PC-3 (cell line): ENCODE measurements around the gene CCDC142. TPM values are rescaled to one million over a fixed set of nuclear protein-coding genes. Genes with fewer than 3 reads are reported as not detected.
A peak's percentile ranks its signal among the peaks of the same experiment; 100 is the strongest.

Experiments used
- ATAC-seq: fragments of 200-7000 bp; cut with Tn5 transposase; 2 replicates; pipeline ENCODE4 v1.9.1; 2020; ENCODE audit warnings: mild to moderate bottlenecking, moderate library complexity
- BruUV-seq: library from RNA; stranded (reverse); fragments of 400-500 nt; replicated peaks from 2 replicates; lab custom pipeline; 2021; lab: Mats Ljungman, UMichigan
- CTCF ChIA-PET: fragments of 300-600 bp; sonication (Branson Sonifier 250); formaldehyde crosslinking; loops from one replicate; lab custom pipeline; 2022; ENCODE audit warnings: antibody characterized with exemption; lab: Charles Lee
- POLR2A ChIA-PET: fragments of 300-600 bp; sonication (Branson Sonifier 250); formaldehyde crosslinking; loops from one replicate; lab custom pipeline; 2022; ENCODE audit warnings: antibody characterized with exemption; ENCODE audit not compliant: unreplicated experiment; lab: Charles Lee
- DNase-seq: peaks from one replicate; pipeline ENCODE4 v3.0.0-alpha.2; 2015
- H2AFZ ChIP-seq: fragments of 300-600 bp; sonication (generic); 2 replicates; pipeline ENCODE4 v1.6.0; 2016; ENCODE audit warnings: antibody characterized with exemption, low read length
- H3F3A ChIP-seq: fragments of 300-600 bp; sonication (generic); one replicate; pipeline ENCODE4 v1.6.0; 2017; ENCODE audit warnings: antibody characterized with exemption, low read length, control low read depth, mild to moderate bottlenecking; ENCODE audit not compliant: unreplicated experiment
- H3K27ac ChIP-seq: fragments of 300-600 bp; sonication (generic); 2 replicates; pipeline ENCODE4 v1.5.1; 2016; ENCODE audit warnings: mild to moderate bottlenecking, low read length
- H3K27me3 ChIP-seq: fragments of 300-600 bp; sonication (generic); 2 replicates; pipeline ENCODE4 v1.6.1; 2016; ENCODE audit warnings: low read length, mixed read lengths
- H3K36me3 ChIP-seq: fragments of 300-600 bp; sonication (generic); 2 replicates; pipeline ENCODE4 v1.6.1; 2016; ENCODE audit warnings: low read depth, mixed run types, low read length, mixed read lengths
- H3K4me1 ChIP-seq: fragments of 300-600 bp; sonication (generic); 2 replicates; pipeline ENCODE4 v1.5.1; 2016; ENCODE audit warnings: low read length; ENCODE audit not compliant: insufficient read depth
- H3K4me2 ChIP-seq: fragments of 300-600 bp; sonication (generic); 2 replicates; pipeline ENCODE4 v1.6.0; 2016; ENCODE audit warnings: low read length
- H3K4me3 ChIP-seq: fragments of 300-600 bp; sonication (generic); 2 replicates; pipeline ENCODE4 v1.5.1; 2016; ENCODE audit warnings: mild to moderate bottlenecking, low read length, mixed read lengths
- H3K79me2 ChIP-seq: fragments of 300-600 bp; sonication (generic); 2 replicates; pipeline ENCODE4 v1.6.1; 2017; ENCODE audit warnings: low read length, mixed read lengths
- H3K9ac ChIP-seq: fragments of 300-600 bp; sonication (generic); 2 replicates; pipeline ENCODE4 v1.6.0; 2016; ENCODE audit warnings: mild to moderate bottlenecking, low read length
- H3K9me2 ChIP-seq: fragments of 300-600 bp; sonication (generic); replicated peaks from 2 replicates; pipeline ENCODE4 v1.6.1; 2016; ENCODE audit warnings: mixed run types, low read length, mixed read lengths
- H3K9me3 ChIP-seq: fragments of 300-600 bp; sonication (generic); 2 replicates; pipeline ENCODE4 v1.6.1; 2016; ENCODE audit warnings: low read length, mixed read lengths
- H4K20me1 ChIP-seq: fragments of 300-600 bp; sonication (generic); 2 replicates; pipeline ENCODE4 v1.6.1; 2016; ENCODE audit warnings: low read length, mixed read lengths
- CTCF ChIP-seq: fragments of 300-600 bp; sonication (generic); conservative IDR thresholded peaks from 2 replicates; pipeline ENCODE4 v1.5.1; 2017; ENCODE audit warnings: antibody characterized with exemption, low read depth, mild to moderate bottlenecking, low read length
- EZH2 ChIP-seq: fragments of 300-600 bp; sonication (generic); IDR thresholded peaks from one replicate; pipeline ENCODE4 v1.6.1; 2017; ENCODE audit warnings: antibody characterized with exemption, mild to moderate bottlenecking, low read length; ENCODE audit not compliant: unreplicated experiment
- EZH2phosphoT487 ChIP-seq: fragments of 300-600 bp; sonication (generic); IDR thresholded peaks from 2 replicates; pipeline ENCODE4 v1.6.1; 2018; ENCODE audit warnings: mild to moderate bottlenecking, antibody characterized with exemption, low read length, borderline replicate concordance
- intact Hi-C: fragments of 100-400 bp; cut with micrococcal nuclease; formaldehyde crosslinking; loops from 2 replicates; pipeline ENCODE4 v1.9.0; 2023
- total RNA-seq: library from RNA; depleted of rRNA; stranded (reverse); fragments of >200 nt; gene quantifications from 2 replicates; pipeline ENCODE4 v1.2.3, GENCODE V29; 2014

Gene CCDC142
- total RNA-seq, 1 experiment from 2014 or later: 14.7 TPM

GRCh38 chr2:74458938-74459363 is 23.8 kb downstream of the CCDC142 start:
- Histone ChIP-seq H3F3A (no peaks in the 10 kb centered on the region), H3K27ac (peak overlapping the region; percentile 24; the same call in 1 of the 2 replicates), H4K20me1 (no peaks in the 10 kb centered on the region), H3K9ac (peak overlapping the region; percentile 84), H2AFZ (0 out of 2 replicates have a peak overlapping the region, but pooled peaks have one; percentile 53), H3K36me3 (peaks cover 5% of the 10 kb centered on the region; the same call in 1 of the 2 replicates), H3K4me3 (peak overlapping the region; percentile 100), H3K9me3 (no peaks in the 10 kb centered on the region), H3K27me3 (no peaks in the 10 kb centered on the region), H3K9me2 (no peaks in the 10 kb centered on the region), H3K4me1 (peaks cover 27% of the 10 kb centered on the region), H3K4me2 (peak overlapping the region; percentile 100), H3K79me2 (peaks cover 40% of the 10 kb centered on the region)
- ATAC-seq (no peak), DNase-seq (no peak)
- ChIA-PET POLR2A (interaction anchor here (1.1 kb wide), 1 partner anchor 19 kb away, joined by 4 read pairs; no protein-coding TSS in a partner anchor), CTCF (no interaction called here)
- intact Hi-C loops: loop anchor here (1.0 to 5.0 kb wide), 3 partner anchors 24 to 262 kb away; partner anchors contain the start of genes AUP1, HTRA2, MTHFD2 and TTC31
- no TSS peak for BruUV-seq
- TF ChIP-seq CTCF: no peak
- TF ChIP-seq EZH2: no peak
- no peak for TF ChIP-seq EZH2phosphoT487

GRCh38 chr2:74458132-74458937 is 24.5 kb downstream of the CCDC142 start, which contains the start of gene WBP1:
TSS of gene WBP1 (plus strand) at chr2:74458438. CDS start at chr2:74458603, 165 bp downstream.
- Histone ChIP-seq H3K4me2 (peak within 1 kb of the TSS; percentile 100), H3K27me3 (no peaks in the 10 kb centered on the region), H2AFZ (peak within 1 kb of the TSS; percentile 88), H4K20me1 (no peaks in the 10 kb centered on the region), H3K36me3 (peaks cover 5% of the 10 kb centered on the region; the same call in 1 of the 2 replicates), H3K79me2 (peaks cover 35% of the 10 kb centered on the region), H3K9ac (peak within 1 kb of the TSS; percentile 92), H3K9me3 (no peaks in the 10 kb centered on the region), H3K4me3 (peak within 1 kb of the TSS; percentile 100), H3K4me1 (peaks cover 27% of the 10 kb centered on the region), H3F3A (no peaks in the 10 kb centered on the region), H3K9me2 (no peaks in the 10 kb centered on the region), H3K27ac (peak within 1 kb of the TSS; percentile 93)
- ATAC-seq (peak; percentile 80), DNase-seq (peak; percentile 99)
- BruUV-seq: TSS peak; percentile 41
- POLR2A ChIA-PET: interaction anchor here (1.0 to 1.1 kb wide), 2 partner anchors 9 to 18 kb away, joined by 4 to 9 read pairs; no protein-coding TSS in a partner anchor
- TF ChIP-seq EZH2 (no peak), EZH2phosphoT487 (no peak), CTCF (no peak)
- intact Hi-C loops: loop anchor here (1.0 to 5.0 kb wide), 3 partner anchors 25 to 261 kb away; partner anchors contain the start of genes AUP1, HTRA2, MTHFD2 and TTC31
- CTCF ChIA-PET: no interaction called here
